Naive thymus-derived CD4-positive, alpha-beta T cell (primary cell): ENCODE results near the gene NR2C2. TPM values are rescaled to one million over a fixed set of nuclear protein-coding genes. Genes with fewer than 3 reads are reported as not detected.

Experiments
- ATAC-seq: fragments of 150-1000 bp; cut with Tn5 transposase; 2 replicates; pipeline ENCODE4 v1.10.0; 2021; ENCODE audit warnings: mild to moderate bottlenecking, moderate library complexity
- CTCF ChIA-PET: fragments of 350-600 bp; sonication (Branson Sonifier 250); formaldehyde crosslinking; loops from one replicate; lab custom pipeline; 2021; ENCODE audit warnings: antibody characterized with exemption; lab: Charles Lee
- POLR2A ChIA-PET: fragments of 350-600 bp; sonication (Branson Sonifier 250); formaldehyde crosslinking; loops from one replicate; lab custom pipeline; 2021; ENCODE audit warnings: antibody characterized with exemption, inconsistent platforms; lab: Charles Lee
- DNase-seq, 9 donors: peaks; one replicate each; pipeline versions ENCODE4 v3.0.0 to v3.0.0-alpha.2; 2020 to 2022; ENCODE audit warnings: mixed read lengths in 1 of 9
- H3K27ac ChIP-seq: one replicate; pipeline ENCODE4 v1.7.0; 2013; ENCODE audit warnings: mild to moderate bottlenecking, low read depth, low read length, moderate library complexity
- H3K27me3 ChIP-seq, 2 donors: one replicate each; pipeline ENCODE4 v1.7.0; 2013; ENCODE audit warnings: low read length in 2 of 2, mild to moderate bottlenecking in 2 of 2, moderate library complexity in 2 of 2; ENCODE audit not compliant: control insufficient read depth in 2 of 2, insufficient read depth in 2 of 2
- H3K36me3 ChIP-seq, 3 experiments: 1 replicate in 2 of 3; 2 replicates in 1 of 3; pipeline ENCODE4 v1.7.0; 2013; ENCODE audit warnings: low read length in 3 of 3, mild to moderate bottlenecking in 3 of 3, moderate library complexity in 1 of 3; ENCODE audit not compliant: insufficient read depth in 3 of 3, control insufficient read depth in 2 of 3
- H3K4me1 ChIP-seq, 2 donors: one replicate each; pipeline ENCODE4 v1.7.0; 2013; ENCODE audit warnings: low read length in 2 of 2, mild to moderate bottlenecking in 2 of 2, moderate library complexity in 1 of 2; ENCODE audit not compliant: control insufficient read depth in 2 of 2, insufficient read depth in 2 of 2
- H3K4me3 ChIP-seq: 2 replicates; pipeline ENCODE4 v1.7.0; 2013; ENCODE audit warnings: mild to moderate bottlenecking, low read length
- H3K9me3 ChIP-seq, 3 experiments: 1 replicate in 2 of 3; 2 replicates in 1 of 3; pipeline ENCODE4 v1.7.0; 2013; ENCODE audit warnings: low read length in 3 of 3; ENCODE audit not compliant: control insufficient read depth in 2 of 3
- H3K27ac Mint-ChIP-seq, 9 donors: one replicate each; pipeline ENCODE4 v1.8.0; 2020 to 2022; ENCODE audit warnings: mixed read lengths in 9 of 9, mild to moderate bottlenecking in 8 of 9, moderate library complexity in 5 of 9, inconsistent platforms in 2 of 9
- H3K27me3 Mint-ChIP-seq, 5 donors: one replicate each; pipeline ENCODE4 v1.8.0; 2021 to 2022; ENCODE audit warnings: mixed read lengths in 5 of 5, mild to moderate bottlenecking in 1 of 5
- H3K36me3 Mint-ChIP-seq, 5 donors: one replicate each; pipeline ENCODE4 v1.8.0; 2020 to 2022; ENCODE audit warnings: mixed read lengths in 5 of 5, mild to moderate bottlenecking in 3 of 5, inconsistent platforms in 1 of 5
- H3K4me1 Mint-ChIP-seq, 7 donors: one replicate each; pipeline ENCODE4 v1.8.0; 2020 to 2022; ENCODE audit warnings: mixed read lengths in 7 of 7, mild to moderate bottlenecking in 3 of 7, inconsistent platforms in 1 of 7
- H3K4me3 Mint-ChIP-seq, 10 donors: one replicate each; pipeline ENCODE4 v1.8.0; 2020 to 2022; ENCODE audit warnings: mild to moderate bottlenecking in 10 of 10, mixed read lengths in 10 of 10, moderate library complexity in 6 of 10, inconsistent platforms in 2 of 10
- H3K9me3 Mint-ChIP-seq, 11 donors: one replicate each; pipeline ENCODE4 v1.8.0; 2020 to 2022; ENCODE audit warnings: mixed read lengths in 11 of 11, mild to moderate bottlenecking in 4 of 11, inconsistent platforms in 1 of 11, moderate library complexity in 1 of 11
- intact Hi-C, 2 donors: fragments of 100-400 bp; cut with micrococcal nuclease; formaldehyde crosslinking; loops; one replicate each; pipeline ENCODE4 v1.15.1; 2023
- polyA plus RNA-seq, 2 donors: library from polyadenylated mRNA; unstranded; fragments of 300-500 nt; fragmentation: Illumina TruSeq; gene quantifications; one replicate each; pipeline ENCODE4 v1.2.3, GENCODE V29; 2021
- total RNA-seq, 6 experiments: library from RNA in 5 of 6; stranded (reverse) in 5 of 6; gene quantifications; 1 replicate in 5 of 6; 2 replicates in 1 of 6; pipeline ENCODE4 v1.2.3 and lab custom pipeline; 2021 to 2026

Gene NR2C2
- total and polyA plus RNA-seq, 7 experiments from 2014 or later, result 12.7 to 96.3 (median 55.7) TPM

GRCh38 chr3:15043408-15044171 is 96.2 kb downstream of the NR2C2 start:
- ChIA-PET CTCF (no interaction called here), POLR2A (no interaction called here)
- no peak overlapping the region for H3K4me3 ChIP-seq
- H3K9me3 ChIP-seq, result no peaks in the 10 kb centered on the region
- Mint-ChIP-seq H3K4me1 (peaks cover 12 to 32% (median 20%) of the 10 kb centered on the region in 7 donors), H3K27ac (peak overlapping the region in 7 of 9 donors; percentile 46 to 82 (median 70)), H3K9me3 (peaks cover 0 to 2% (median 0%) of the 10 kb centered on the region in 11 donors), H3K27me3 (no peaks in the 10 kb centered on the region), H3K4me3 (peak overlapping the region in 2 of 10 donors; percentile 11 to 39), H3K36me3 (peaks cover 4 to 48% (median 18%) of the 10 kb centered on the region in 5 donors)
- peak overlapping the region; percentile 39 for H3K27ac ChIP-seq
- H3K36me3 ChIP-seq, result peaks cover 4 to 86% (median 24%) of the 10 kb centered on the region in 3 experiments
- no peak for DNase-seq
- peaks cover 0 to 6% of the 10 kb centered on the region in 2 donors for H3K4me1 ChIP-seq
- no peak for ATAC-seq
- no peaks in the 10 kb centered on the region for H3K27me3 ChIP-seq
- intact Hi-C loops, result no loop called here

GRCh38 chr3:15044326-15044725 is 96.9 kb downstream of the NR2C2 start:
- no peak overlapping the region for H3K4me3 ChIP-seq
- peaks cover 12 to 32% (median 20%) of the 10 kb centered on the region in 7 donors for H3K4me1 Mint-ChIP-seq
- no peaks in the 10 kb centered on the region for H3K9me3 ChIP-seq
- ChIA-PET POLR2A (no interaction called here), CTCF (no interaction called here)
- ATAC-seq (no peak), DNase-seq (no peak)
- H3K9me3 Mint-ChIP-seq, result peaks cover 0 to 2% (median 0%) of the 10 kb centered on the region in 11 donors
- H3K27ac Mint-ChIP-seq, result peak overlapping the region; percentile 11 to 83 (median 70)
- intact Hi-C loops, result no loop called here
- H3K27me3 ChIP-seq, result no peaks in the 10 kb centered on the region
- peaks cover 9 to 86% (median 27%) of the 10 kb centered on the region in 3 experiments for H3K36me3 ChIP-seq
- peaks cover 0 to 48% (median 18%) of the 10 kb centered on the region in 5 donors for H3K36me3 Mint-ChIP-seq
- peak overlapping the region in 8 of 10 donors; percentile 3 to 53 (median 26) for H3K4me3 Mint-ChIP-seq
- peak overlapping the region; percentile 39 for H3K27ac ChIP-seq
- H3K27me3 Mint-ChIP-seq, result no peaks in the 10 kb centered on the region
- H3K4me1 ChIP-seq, result peaks cover 0 to 6% of the 10 kb centered on the region in 2 donors

- Mint-ChIP-seq H3K36me3 (peaks cover 4 to 52% (median 18%) of the 10 kb centered on the region in 5 donors), H3K27ac (peak overlapping the region in 8 of 9 donors; percentile 1 to 78 (median 38)), H3K4me1 (peaks cover 12 to 34% (median 25%) of the 10 kb centered on the region in 7 donors), H3K27me3 (no peaks in the 10 kb centered on the region), H3K4me3 (no peak overlapping the region), H3K9me3 (peaks cover 0 to 2% (median 0%) of the 10 kb centered on the region in 11 donors)
- ATAC-seq, result no peak
- POLR2A ChIA-PET, result no interaction called here
- intact Hi-C loops, result loop anchor here in 1 of 2 donors (5.0 kb wide), 1 partner anchor 118 kb away; no protein-coding TSS in a partner anchor
- Histone ChIP-seq H3K4me3 (no peak overlapping the region), H3K27me3 (no peaks in the 10 kb centered on the region), H3K4me1 (peaks cover 0 to 6% of the 10 kb centered on the region in 2 donors), H3K36me3 (peaks cover 11 to 89% (median 25%) of the 10 kb centered on the region in 3 experiments), H3K27ac (no peak overlapping the region), H3K9me3 (no peaks in the 10 kb centered on the region)
- CTCF ChIA-PET, result no interaction called here
- no peak for DNase-seq
These were observed 98.3 kb downstream of the NR2C2 start for GRCh38 chr3:15045667-15046066.

- peaks cover 11 to 78% (median 11%) of the 10 kb centered on the region in 3 experiments for H3K36me3 ChIP-seq
- no peak overlapping the region for H3K27ac ChIP-seq
- H3K27me3 ChIP-seq, result no peaks in the 10 kb centered on the region
- peaks cover under 1% of the 10 kb centered on the region in 2 donors for H3K4me1 ChIP-seq
- Mint-ChIP-seq H3K9me3 (peaks cover 0 to 4% (median 0%) of the 10 kb centered on the region in 11 donors), H3K27ac (peak overlapping the region in 4 of 9 donors; percentile 38 to 76 (median 57)), H3K4me3 (no peak overlapping the region), H3K27me3 (no peaks in the 10 kb centered on the region), H3K4me1 (peaks cover 11 to 34% (median 20%) of the 10 kb centered on the region in 7 donors), H3K36me3 (peaks cover 0 to 33% (median 7%) of the 10 kb centered on the region in 5 donors)
- ATAC-seq (no peak), DNase-seq (no peak)
- intact Hi-C loops, result loop anchor here in 1 of 2 donors (5.0 kb wide), 1 partner anchor 122 kb away; no protein-coding TSS in a partner anchor
- ChIA-PET POLR2A (interaction anchor here (2.6 kb wide), 1 partner anchor 15 kb away, joined by 9 read pairs; the partner anchor contains the start of gene MRPS25), CTCF (no interaction called here)
- H3K9me3 ChIP-seq, result no peaks in the 10 kb centered on the region
- no peak overlapping the region for H3K4me3 ChIP-seq
These were observed 102.2 kb downstream of the NR2C2 start for GRCh38 chr3:15049584-15049983.

- no peaks in the 10 kb centered on the region for H3K27me3 Mint-ChIP-seq
- peaks cover 10 to 72% (median 11%) of the 10 kb centered on the region in 3 experiments for H3K36me3 ChIP-seq
- peaks cover 4 to 39% (median 12%) of the 10 kb centered on the region in 5 donors for H3K36me3 Mint-ChIP-seq
- H3K9me3 ChIP-seq, result no peaks in the 10 kb centered on the region
- H3K27ac ChIP-seq, result peak overlapping the region; percentile 13
- H3K4me1 Mint-ChIP-seq, result peaks cover 16 to 39% (median 25%) of the 10 kb centered on the region in 7 donors
- peak overlapping the region in 6 of 9 donors; percentile 31 to 69 (median 52) for H3K27ac Mint-ChIP-seq
- intact Hi-C loops, result loop anchor here (1.0 to 5.0 kb wide), 4 partner anchors 14 to 123 kb away; partner anchors contain the start of genes MRPS25 (in 2 of the 2) and RBSN (in 1 of the 2)
- peaks cover 0 to 10% of the 10 kb centered on the region in 2 donors for H3K4me1 ChIP-seq
- ATAC-seq, result peak; percentile 24
- no peak overlapping the region for H3K4me3 Mint-ChIP-seq
- POLR2A ChIA-PET, result no interaction called here
- peaks cover 0 to 7% (median 0%) of the 10 kb centered on the region in 11 donors for H3K9me3 Mint-ChIP-seq
- DNase-seq, result no peak
- CTCF ChIA-PET, result interaction anchor here (0.5 to 1.7 kb wide), 4 partner anchors 14 to 1581 kb away, joined by 3 to 14 read pairs (median 4); partner anchors contain the start of gene MRPS25
- H3K27me3 ChIP-seq, result no peaks in the 10 kb centered on the region
- no peak overlapping the region for H3K4me3 ChIP-seq
These were observed 103.2 kb downstream of the NR2C2 start for GRCh38 chr3:15050405-15051092.

- Histone ChIP-seq H3K36me3 (peaks cover 7 to 67% (median 11%) of the 10 kb centered on the region in 3 experiments), H3K4me1 (peaks cover 0 to 12% of the 10 kb centered on the region in 2 donors), H3K4me3 (no peak overlapping the region), H3K27ac (no peak overlapping the region), H3K27me3 (no peaks in the 10 kb centered on the region), H3K9me3 (no peaks in the 10 kb centered on the region)
- Mint-ChIP-seq H3K36me3 (peaks cover 4 to 38% (median 13%) of the 10 kb centered on the region in 5 donors), H3K27me3 (no peaks in the 10 kb centered on the region), H3K4me3 (no peak overlapping the region), H3K27ac (peak overlapping the region in 6 of 9 donors; percentile 32 to 87 (median 68)), H3K9me3 (peaks cover 0 to 7% (median 0%) of the 10 kb centered on the region in 11 donors), H3K4me1 (peaks cover 15 to 40% (median 25%) of the 10 kb centered on the region in 7 donors)
- CTCF ChIA-PET, result interaction anchor here (0.6 to 1.7 kb wide), 4 partner anchors 13 to 57 kb away, joined by 3 to 14 read pairs (median 4); partner anchors contain the start of gene MRPS25
- DNase-seq, result peak in 6 of 9 donors; percentile 13 to 40 (median 27)
- POLR2A ChIA-PET, result interaction anchor here (1.8 kb wide), 1 partner anchor 14 kb away, joined by 5 read pairs; the partner anchor contains the start of gene MRPS25
- ATAC-seq, result peak; percentile 81
- intact Hi-C loops, result loop anchor here (1.0 to 5.0 kb wide), 4 partner anchors 13 to 124 kb away; partner anchors contain the start of genes MRPS25 (in 2 of the 2) and RBSN (in 1 of the 2)
These were observed 104.1 kb downstream of the NR2C2 start for GRCh38 chr3:15051531-15051930.
